Glutamatergic neuron (in vitro differentiated cells): Measurements from ENCODE around the gene CRTC3. TPM values are rescaled to one million over a fixed set of nuclear protein-coding genes. Genes with fewer than 3 reads are reported as not detected.

Experiments
- DNase-seq: peaks from one replicate; pipeline ENCODE4 v3.0.0; 2022
- H3K27ac Mint-ChIP-seq: one replicate; pipeline ENCODE4 v1.8.0; 2020; ENCODE audit warnings: mild to moderate bottlenecking, mixed read lengths, inconsistent platforms; ENCODE audit not compliant: unreplicated experiment
- H3K27me3 Mint-ChIP-seq: one replicate; pipeline ENCODE4 v1.8.0; 2020; ENCODE audit warnings: mild to moderate bottlenecking, moderate library complexity, mixed read lengths, inconsistent platforms; ENCODE audit not compliant: unreplicated experiment
- H3K36me3 Mint-ChIP-seq: one replicate; pipeline ENCODE4 v1.8.0; 2020; ENCODE audit warnings: mild to moderate bottlenecking, mixed read lengths, inconsistent platforms; ENCODE audit not compliant: unreplicated experiment
- H3K4me1 Mint-ChIP-seq: one replicate; pipeline ENCODE4 v1.8.0; 2020; ENCODE audit warnings: mild to moderate bottlenecking, low read depth, mixed read lengths, inconsistent platforms; ENCODE audit not compliant: unreplicated experiment
- H3K4me3 Mint-ChIP-seq: one replicate; pipeline ENCODE4 v1.8.0; 2020; ENCODE audit warnings: mild to moderate bottlenecking, mixed read lengths, inconsistent platforms; ENCODE audit not compliant: unreplicated experiment
- H3K9me3 Mint-ChIP-seq: one replicate; pipeline ENCODE4 v1.8.0; 2020; ENCODE audit warnings: mild to moderate bottlenecking, moderate library complexity, mixed read lengths, inconsistent platforms; ENCODE audit not compliant: unreplicated experiment
- total RNA-seq: library from RNA; stranded (reverse); fragmentation: NEBNext Ultra II Directional; extraction: Animal tissue kit (Norgen Biotek cat#: 25700); gene quantifications from one replicate; pipeline ENCODE4 v1.2.1, GENCODE V29; 2021; ENCODE audit not compliant: unreplicated experiment
- TF ChIP-seq, protein P1 (sequence below): fragments of 200-600 bp; sonication (generic); IDR thresholded peaks from one replicate; pipeline ENCODE4 v1.5.0; 2021; ENCODE audit not compliant: partially characterized antibody, unreplicated experiment

The CRTC3 gene
- total RNA-seq, 1 donor from 2014 or later: 50.1 TPM

DNA sequence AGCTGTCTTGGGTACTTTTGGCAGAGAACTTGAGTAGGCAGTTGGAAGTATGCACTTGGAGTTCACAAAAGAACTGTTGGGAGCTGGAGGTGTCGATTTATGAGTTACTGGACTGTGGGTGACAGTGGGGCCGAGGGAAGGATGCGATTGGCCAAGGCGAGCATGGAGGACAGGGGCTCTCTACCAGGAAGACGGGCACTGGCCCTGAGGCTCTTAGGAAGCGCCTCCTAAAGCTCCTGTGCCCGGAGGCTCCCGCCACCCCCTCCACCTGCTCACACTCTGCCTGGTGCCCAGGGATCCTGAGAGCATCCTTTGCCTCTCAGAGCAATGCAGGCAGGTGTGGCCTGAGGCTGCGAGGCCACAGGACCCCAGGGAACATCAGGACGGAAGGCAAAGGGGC lies 69.0 kb downstream of the CRTC3 start:
- H3K27me3 Mint-ChIP-seq: peaks cover 2% of the 10 kb centered on the region

DNA sequence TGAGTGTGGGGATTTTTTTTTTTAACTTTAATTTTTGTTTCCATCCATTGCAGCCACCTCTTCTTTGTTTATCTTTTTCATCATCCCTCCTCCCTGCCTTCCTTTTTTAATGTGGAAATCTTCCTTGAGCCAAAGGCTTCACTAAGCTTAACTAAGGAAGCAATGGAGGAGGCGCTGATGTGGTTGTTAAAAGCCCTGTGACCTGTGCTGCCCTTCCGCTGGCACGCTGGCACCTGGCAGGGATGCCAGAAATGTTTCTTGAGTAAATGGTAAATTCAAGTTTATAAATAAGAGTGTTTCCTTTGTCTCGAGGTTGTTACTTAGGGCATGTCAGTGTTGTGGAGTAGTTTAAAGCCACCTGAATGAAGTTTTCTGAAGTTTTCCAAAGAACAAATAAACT lies 69.4 kb downstream of the CRTC3 start:
- H3K4me3 Mint-ChIP-seq: no peak overlapping the region
- peaks cover 14% of the 10 kb centered on the region for H3K4me1 Mint-ChIP-seq
- TF ChIP-seq, protein P1, sequence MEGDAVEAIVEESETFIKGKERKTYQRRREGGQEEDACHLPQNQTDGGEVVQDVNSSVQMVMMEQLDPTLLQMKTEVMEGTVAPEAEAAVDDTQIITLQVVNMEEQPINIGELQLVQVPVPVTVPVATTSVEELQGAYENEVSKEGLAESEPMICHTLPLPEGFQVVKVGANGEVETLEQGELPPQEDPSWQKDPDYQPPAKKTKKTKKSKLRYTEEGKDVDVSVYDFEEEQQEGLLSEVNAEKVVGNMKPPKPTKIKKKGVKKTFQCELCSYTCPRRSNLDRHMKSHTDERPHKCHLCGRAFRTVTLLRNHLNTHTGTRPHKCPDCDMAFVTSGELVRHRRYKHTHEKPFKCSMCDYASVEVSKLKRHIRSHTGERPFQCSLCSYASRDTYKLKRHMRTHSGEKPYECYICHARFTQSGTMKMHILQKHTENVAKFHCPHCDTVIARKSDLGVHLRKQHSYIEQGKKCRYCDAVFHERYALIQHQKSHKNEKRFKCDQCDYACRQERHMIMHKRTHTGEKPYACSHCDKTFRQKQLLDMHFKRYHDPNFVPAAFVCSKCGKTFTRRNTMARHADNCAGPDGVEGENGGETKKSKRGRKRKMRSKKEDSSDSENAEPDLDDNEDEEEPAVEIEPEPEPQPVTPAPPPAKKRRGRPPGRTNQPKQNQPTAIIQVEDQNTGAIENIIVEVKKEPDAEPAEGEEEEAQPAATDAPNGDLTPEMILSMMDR: no peak
- no peaks in the 10 kb centered on the region for H3K36me3 Mint-ChIP-seq
- no peak for DNase-seq
- no peak overlapping the region for H3K27ac Mint-ChIP-seq
- H3K9me3 Mint-ChIP-seq: no peaks in the 10 kb centered on the region
- H3K27me3 Mint-ChIP-seq: peaks cover 2% of the 10 kb centered on the region

More for the DNA sequence above, 69.0 kb downstream of the CRTC3 start:
- no peaks in the 10 kb centered on the region for H3K36me3 Mint-ChIP-seq
- peak; percentile 26 for DNase-seq
- TF ChIP-seq, protein P1: no peak
- H3K4me3 Mint-ChIP-seq: no peak overlapping the region
- H3K4me1 Mint-ChIP-seq: peaks cover 14% of the 10 kb centered on the region
- no peak overlapping the region for H3K27ac Mint-ChIP-seq
- H3K9me3 Mint-ChIP-seq: no peaks in the 10 kb centered on the region

DNA sequence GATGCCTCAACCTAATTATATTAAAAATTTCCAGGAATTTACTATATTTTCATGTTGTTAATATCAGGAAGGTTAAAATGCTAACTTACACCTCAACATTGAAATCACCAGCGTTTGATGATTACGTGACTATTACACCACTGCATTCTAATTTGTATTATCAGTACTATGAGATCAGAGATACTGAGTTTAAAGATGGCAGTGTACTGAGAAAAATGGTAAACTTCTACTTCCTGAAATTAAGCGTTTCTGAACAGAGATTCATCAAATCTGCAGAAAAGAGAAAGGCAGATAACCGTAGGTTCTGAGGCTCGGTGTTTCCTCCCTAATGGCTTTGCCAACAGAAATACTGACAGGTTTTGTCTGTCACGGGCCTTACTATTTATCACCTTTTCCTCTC lies 69.9 kb downstream of the CRTC3 start:
- no peak for DNase-seq
- Mint-ChIP-seq H3K27me3 (peaks cover 2% of the 10 kb centered on the region), H3K36me3 (no peaks in the 10 kb centered on the region), H3K4me3 (no peak overlapping the region), H3K4me1 (peaks cover 14% of the 10 kb centered on the region), H3K9me3 (no peaks in the 10 kb centered on the region), H3K27ac (no peak overlapping the region)
- TF ChIP-seq, protein P1: no peak

DNA sequence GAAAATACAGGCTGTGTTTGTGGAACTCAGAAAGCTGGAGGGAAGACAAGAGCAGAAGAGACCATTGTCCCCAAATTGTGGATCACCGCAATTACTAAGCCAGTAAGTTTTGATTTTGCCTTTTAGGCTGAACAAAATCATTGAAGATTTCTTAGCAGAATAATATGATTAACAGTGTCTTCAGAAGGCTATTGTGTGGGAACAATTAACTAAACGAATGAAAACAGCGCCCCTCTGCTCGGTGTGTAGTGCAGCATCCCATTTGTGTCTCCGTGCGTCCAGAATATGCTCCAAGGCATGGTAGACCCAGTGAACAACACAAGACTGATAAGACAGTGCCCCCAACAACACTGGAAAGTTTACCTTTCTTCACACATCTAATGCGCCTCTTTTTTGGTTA lies 71.2 kb downstream of the CRTC3 start:
- Mint-ChIP-seq H3K36me3 (no peaks in the 10 kb centered on the region), H3K27me3 (no peaks in the 10 kb centered on the region), H3K27ac (no peak overlapping the region), H3K4me1 (peaks cover 14% of the 10 kb centered on the region), H3K9me3 (no peaks in the 10 kb centered on the region), H3K4me3 (no peak overlapping the region)
- no peak for DNase-seq
- TF ChIP-seq, protein P1: no peak

DNA sequence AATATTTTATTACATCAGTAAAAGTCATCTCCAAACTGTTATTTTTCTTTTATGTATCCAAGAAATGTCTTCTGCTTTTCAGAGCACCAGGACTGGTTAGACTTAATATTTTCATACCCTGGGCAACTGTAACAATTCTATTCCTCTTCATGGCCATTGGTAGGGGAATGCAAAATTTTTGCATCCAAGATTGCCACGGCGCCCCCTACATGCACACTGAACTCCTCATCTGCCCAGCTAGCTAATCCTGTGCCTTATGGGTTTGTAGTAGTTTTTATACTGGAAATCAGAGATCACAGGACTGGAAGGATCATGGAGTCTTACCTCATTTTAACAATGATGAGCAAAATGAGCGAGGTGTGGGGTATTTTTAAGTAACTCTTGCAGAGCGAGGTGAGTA lies 74.2 kb downstream of the CRTC3 start:
- Mint-ChIP-seq H3K27ac (no peak overlapping the region), H3K36me3 (no peaks in the 10 kb centered on the region), H3K9me3 (no peaks in the 10 kb centered on the region), H3K27me3 (no peaks in the 10 kb centered on the region), H3K4me1 (peaks cover 21% of the 10 kb centered on the region), H3K4me3 (no peak overlapping the region)
- TF ChIP-seq, protein P1: no peak
- no peak for DNase-seq
